NCI-H1417 (cell line): ENCODE data around the gene FIP1L1.

Experiments
- DNase-seq, 3 experiments: peaks; one replicate each; lab custom pipeline; 2025; lab: John Stamatoyannopoulos, UW

The FIP1L1 gene

DNA sequence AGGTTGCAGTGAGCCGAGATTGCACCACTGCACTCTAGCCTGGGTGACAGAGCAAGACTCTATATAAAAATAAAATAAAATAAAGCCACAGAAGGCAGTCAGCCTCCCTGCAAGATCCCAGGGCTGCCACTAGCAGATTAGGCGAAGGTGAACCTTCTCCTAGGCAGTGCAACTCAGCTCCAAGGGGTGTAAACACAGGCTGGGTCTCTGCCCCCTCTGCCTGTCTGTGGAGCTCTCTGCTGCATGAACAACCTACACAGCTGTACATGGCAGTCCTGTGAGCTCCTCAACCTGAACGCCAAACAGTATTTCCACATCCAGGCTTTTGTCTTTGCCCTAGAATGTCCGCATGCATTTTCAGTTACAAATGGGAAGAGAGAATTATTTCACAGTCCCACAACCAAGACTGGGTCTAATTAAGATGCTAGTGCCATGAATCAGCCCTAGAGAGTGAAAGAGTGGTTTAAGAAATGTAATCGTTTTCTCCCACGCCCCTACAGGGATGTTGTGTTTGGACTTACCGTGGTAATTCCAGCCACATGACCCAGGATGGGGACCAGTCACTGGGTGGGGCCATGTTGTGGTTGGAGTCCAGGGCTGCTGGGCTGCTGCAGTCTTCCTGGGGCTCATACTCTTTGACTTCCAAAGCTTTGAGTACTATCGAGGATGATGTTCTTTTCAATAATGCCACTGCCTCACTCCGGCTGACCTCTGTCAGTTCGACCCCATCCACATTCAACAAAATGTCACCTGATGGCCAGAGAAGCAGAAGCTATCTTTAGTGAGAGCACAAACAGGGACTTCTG is 99.0 kb downstream of the FIP1L1 start:
- no peak for DNase-seq

- no peak for DNase-seq
These were observed 99.7 kb downstream of the FIP1L1 start for GRCh38 chr4:53477038-53477565.

- no peak for DNase-seq
These were observed 100.2 kb downstream of the FIP1L1 start for GRCh38 chr4:53477636-53478035.

GRCh38 chr4:53478671-53479456 is 101.4 kb downstream of the FIP1L1 start:
- DNase-seq = no peak

GRCh38 chr4:53479736-53480525 is 102.5 kb downstream of the FIP1L1 start:
- DNase-seq = no peak

- no peak for DNase-seq
These were observed 103.5 kb downstream of the FIP1L1 start for GRCh38 chr4:53480909-53481308.

DNA sequence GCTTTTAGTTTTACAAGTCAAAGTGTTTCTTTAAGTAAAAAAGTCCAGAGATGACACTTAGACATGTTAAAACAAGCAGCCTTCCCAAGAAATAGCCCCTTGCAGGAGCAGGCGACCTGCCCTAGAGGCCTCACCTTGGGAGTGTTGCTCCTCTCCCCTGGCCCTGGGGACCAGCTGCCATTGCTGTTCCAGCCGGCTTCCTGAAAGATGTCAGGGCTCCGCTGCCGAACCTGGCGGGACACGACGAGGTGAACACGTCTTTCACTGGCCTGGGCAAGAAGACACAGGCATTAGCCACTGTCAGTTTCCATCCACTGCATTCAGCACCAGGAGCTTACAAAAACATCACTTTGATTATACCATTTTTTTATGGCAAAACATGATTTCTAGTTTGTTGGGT is 104.1 kb downstream of the FIP1L1 start:
- no peak for DNase-seq

DNA sequence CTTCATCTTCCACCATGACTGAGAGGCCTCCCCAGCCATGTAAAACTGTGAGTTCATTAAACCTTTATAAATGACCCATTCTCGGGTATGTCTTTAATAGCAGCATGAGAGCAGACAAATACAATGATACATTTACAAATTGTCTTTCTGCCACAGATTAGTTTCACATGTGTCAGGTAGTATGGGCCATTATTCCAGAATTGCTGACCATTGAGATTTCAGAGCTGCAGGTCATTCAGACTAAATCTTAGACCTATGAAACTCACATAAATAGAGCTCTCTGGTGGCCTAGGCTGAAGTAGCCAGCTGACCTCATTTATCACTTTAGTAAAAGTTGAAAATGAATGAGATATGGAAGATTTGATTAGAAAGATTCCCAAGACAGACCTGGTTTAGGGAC is 105.8 kb downstream of the FIP1L1 start:
- no peak for DNase-seq

DNA sequence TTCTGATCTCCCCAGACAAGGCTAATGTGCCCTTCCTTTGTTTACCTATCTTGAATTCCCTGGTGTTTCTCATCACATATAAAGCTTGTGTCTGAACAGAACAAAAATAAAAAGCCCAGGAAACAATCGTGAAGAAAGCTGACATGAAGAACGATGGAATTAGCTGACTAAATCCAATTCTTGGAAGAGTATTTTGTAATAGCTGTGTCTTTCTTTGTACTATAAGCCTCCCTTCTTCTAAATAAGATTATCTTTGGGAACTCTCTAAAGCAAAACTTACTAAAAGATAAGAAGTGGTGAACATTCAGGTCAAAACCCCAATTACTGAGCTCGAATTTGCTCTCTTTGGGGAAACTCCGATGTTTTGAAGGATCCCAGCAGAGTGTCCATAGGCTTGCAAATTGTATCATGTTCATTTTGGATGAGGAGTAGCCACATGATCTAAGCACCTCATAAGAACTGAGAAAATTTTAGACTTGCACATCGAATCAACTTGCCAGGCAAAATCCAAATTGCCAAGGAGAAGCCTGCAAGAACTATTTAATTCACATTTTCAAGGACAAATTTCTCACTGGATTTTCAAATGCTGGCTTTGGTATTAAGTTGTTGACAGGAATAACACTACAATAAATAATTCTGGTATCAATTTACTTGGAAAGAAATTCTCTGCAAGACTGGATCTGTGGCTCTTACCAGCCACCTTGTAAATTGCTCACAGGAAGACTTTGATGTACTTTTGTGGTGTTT is 107.6 kb downstream of the FIP1L1 start:
- DNase-seq = no peak

DNA sequence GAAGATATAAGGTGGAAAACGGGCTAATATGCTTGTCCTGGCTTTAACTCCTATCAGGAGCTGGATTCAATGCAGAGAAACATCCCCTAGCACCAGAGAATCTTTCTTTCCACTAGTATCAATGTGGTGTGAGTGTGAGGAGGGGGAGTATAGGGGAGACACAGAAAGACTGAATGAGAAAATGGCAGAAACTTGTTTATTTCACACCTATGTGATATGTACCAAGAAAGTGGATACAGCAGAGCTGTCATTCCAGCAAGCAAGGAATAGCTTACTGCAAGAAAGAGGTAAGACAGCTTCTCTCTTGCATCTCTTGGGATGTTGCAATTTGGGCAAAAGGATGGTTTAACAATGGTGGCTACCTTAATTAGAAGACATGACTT is 108.2 kb downstream of the FIP1L1 start:
- DNase-seq = no peak

DNA sequence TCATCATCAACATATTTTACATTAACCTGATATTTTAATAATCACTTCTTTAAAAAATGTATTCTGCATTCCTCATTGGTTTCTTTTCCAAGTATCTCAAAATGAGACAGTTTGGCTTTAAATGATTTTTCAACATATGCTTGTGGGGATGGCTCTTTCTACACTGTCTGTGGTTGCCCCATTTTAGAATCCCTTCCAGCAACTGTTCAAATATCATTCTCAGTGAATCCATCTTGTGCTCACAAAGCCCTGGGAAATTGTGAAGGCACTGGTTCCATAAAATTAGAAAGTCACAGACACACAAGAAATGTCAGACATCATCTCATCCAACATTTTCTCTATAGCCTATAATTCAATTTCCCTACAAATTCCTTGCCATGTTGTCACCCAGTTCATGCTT is 110.3 kb downstream of the FIP1L1 start:
- DNase-seq = no peak

DNA sequence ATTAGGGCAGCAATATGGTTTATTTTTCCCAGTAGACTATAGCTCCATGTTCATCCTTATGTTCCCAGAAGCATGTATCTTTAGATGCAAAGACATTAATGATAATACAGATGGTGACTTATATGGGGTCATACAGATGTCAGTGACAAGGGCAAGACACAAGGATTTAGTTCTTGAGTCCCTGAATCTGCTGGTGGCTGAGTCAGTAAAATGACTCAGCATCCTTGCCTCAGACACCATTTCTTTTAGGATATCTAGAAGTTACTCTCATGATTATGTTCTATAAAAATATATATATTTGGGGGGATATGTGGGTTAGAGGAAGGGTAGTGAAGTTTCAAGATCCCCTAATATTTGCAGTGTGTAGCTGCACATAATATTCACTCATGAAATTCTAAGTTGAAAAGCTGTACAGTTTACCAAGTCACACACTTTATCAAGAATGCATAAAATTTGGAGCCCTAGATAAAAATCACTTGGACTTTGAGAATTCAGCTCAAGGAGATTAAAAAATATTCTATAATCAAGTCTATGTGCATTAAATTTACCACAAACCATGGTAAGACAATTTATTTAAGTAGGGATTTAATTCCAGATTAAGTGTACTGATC is 111.9 kb downstream of the FIP1L1 start:
- DNase-seq = no peak

- DNase-seq = no peak
These were observed 112.9 kb downstream of the FIP1L1 start for GRCh38 chr4:53490161-53490956.

GRCh38 chr4:53490965-53491622 is 113.7 kb downstream of the FIP1L1 start:
- peak in 2 of 3 experiments; percentile 24 to 62 for DNase-seq

DNA sequence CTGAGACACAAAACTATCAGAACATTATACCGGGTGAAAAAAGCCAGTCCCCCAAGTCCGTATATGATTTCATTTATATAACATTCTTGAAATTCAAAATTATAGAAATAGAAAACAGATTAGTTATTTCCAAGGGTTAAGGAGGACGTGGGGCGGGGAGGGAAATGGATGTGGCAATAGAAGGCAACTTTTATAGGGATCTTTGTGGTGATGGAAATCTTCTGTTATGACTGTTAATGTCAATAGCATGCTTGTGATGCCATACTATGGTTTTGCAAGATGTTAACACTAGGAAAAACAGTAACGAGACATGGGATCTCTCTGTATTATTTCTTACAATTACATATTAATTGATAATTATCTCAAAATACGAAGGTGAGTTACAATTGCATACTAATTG is 117.4 kb downstream of the FIP1L1 start:
- no peak for DNase-seq

- no peak for DNase-seq
These were observed 120.2 kb downstream of the FIP1L1 start for GRCh38 chr4:53497487-53498244.

- no peak for DNase-seq
These were observed 121.3 kb downstream of the FIP1L1 start for GRCh38 chr4:53498706-53499105.

- no peak for DNase-seq
These were observed 122.3 kb downstream of the FIP1L1 start for GRCh38 chr4:53499791-53500190.

GRCh38 chr4:53500546-53500945 is 123.1 kb downstream of the FIP1L1 start:
- no peak for DNase-seq
